Liver (tissue), 9 donors: ENCODE results near the gene RECK. TPM values are rescaled to one million over a fixed set of nuclear protein-coding genes. Genes with fewer than 3 reads are reported as not detected.

ENCODE experiments used
- DNase-seq: peaks from one replicate; pipeline ENCODE4 v3.0.0-alpha.2; 2017; ENCODE audit warnings: low spot score
- H3K27ac ChIP-seq, 2 donors: one replicate each; pipeline ENCODE4 v1.7.0; 2013; ENCODE audit warnings: inconsistent platforms in 2 of 2, low read length in 2 of 2, control low read depth in 1 of 2, low read depth in 1 of 2, mild to moderate bottlenecking in 1 of 2
- H3K27me3 ChIP-seq, 4 donors: one replicate each; pipeline versions ENCODE4 v1.6.1 to v1.7.0; 2013; ENCODE audit warnings: low read length in 3 of 4, inconsistent platforms in 1 of 4, mild to moderate bottlenecking in 1 of 4, moderate library complexity in 1 of 4; ENCODE audit not compliant: control insufficient read depth in 4 of 4, insufficient read depth in 4 of 4
- H3K36me3 ChIP-seq, 4 donors: one replicate each; pipeline versions ENCODE4 v1.6.1 to v1.7.0; 2013; ENCODE audit warnings: low read length in 3 of 4, mild to moderate bottlenecking in 3 of 4, low read depth in 1 of 4, moderate library complexity in 1 of 4; ENCODE audit not compliant: control insufficient read depth in 4 of 4, insufficient read depth in 3 of 4
- H3K4me1 ChIP-seq, 4 donors: one replicate each; pipeline versions ENCODE4 v1.6.1 to v1.7.0; 2013; ENCODE audit warnings: low read length in 3 of 4, mild to moderate bottlenecking in 3 of 4, moderate library complexity in 1 of 4; ENCODE audit not compliant: control insufficient read depth in 4 of 4, insufficient read depth in 4 of 4
- H3K4me3 ChIP-seq, 3 donors: one replicate each; pipeline versions ENCODE4 v1.6.1 to v1.7.0; 2013; ENCODE audit warnings: low read length in 3 of 3, control low read depth in 1 of 3, low read depth in 1 of 3, mild to moderate bottlenecking in 1 of 3
- H3K9ac ChIP-seq, 2 donors: one replicate each; pipeline ENCODE4 v1.7.0; 2013; ENCODE audit warnings: low read length in 2 of 2, mild to moderate bottlenecking in 2 of 2, moderate library complexity in 2 of 2, control low read depth in 1 of 2, low read depth in 1 of 2
- H3K9me3 ChIP-seq, 4 donors: one replicate each; pipeline versions ENCODE4 v1.6.1 to v1.7.0; 2013; ENCODE audit warnings: low read length in 3 of 4; ENCODE audit not compliant: control insufficient read depth in 4 of 4
- EGR1 ChIP-seq, 2 donors: IDR thresholded peaks; 2 replicates each; pipeline ENCODE4 v1.6.1; 2016 to 2018; ENCODE audit warnings: antibody characterized with exemption in 2 of 2, low read depth in 2 of 2
- FOXA1 ChIP-seq: IDR thresholded peaks from 2 replicates; pipeline ENCODE4 v1.6.1; 2016; ENCODE audit warnings: antibody characterized with exemption
- FOXA2 ChIP-seq: IDR thresholded peaks from 2 replicates; pipeline ENCODE4 v1.6.1; 2016; ENCODE audit warnings: antibody characterized with exemption
- GABPA ChIP-seq, 2 donors: IDR thresholded peaks in 1 of 2; conservative IDR thresholded peaks in 1 of 2; 2 replicates each; pipeline ENCODE4 v1.6.1; 2016; ENCODE audit warnings: antibody characterized with exemption in 2 of 2, mild to moderate bottlenecking in 1 of 2, moderate library complexity in 1 of 2
- HNF4A ChIP-seq, 2 donors: conservative IDR thresholded peaks; 2 replicates each; pipeline ENCODE4 v1.6.1; 2016; ENCODE audit warnings: antibody characterized with exemption in 2 of 2, mild to moderate bottlenecking in 2 of 2
- HNF4G ChIP-seq: IDR thresholded peaks from 2 replicates; pipeline ENCODE4 v1.6.1; 2016; ENCODE audit warnings: antibody characterized with exemption
- JUND ChIP-seq, 2 donors: IDR thresholded peaks; 2 replicates each; pipeline ENCODE4 v1.6.1; 2016; ENCODE audit warnings: antibody characterized with exemption in 2 of 2
- MAX ChIP-seq: IDR thresholded peaks from 2 replicates; pipeline ENCODE4 v1.6.1; 2016; ENCODE audit warnings: antibody characterized with exemption
- NR2F2 ChIP-seq: IDR thresholded peaks from 2 replicates; pipeline ENCODE4 v1.6.1; 2016; ENCODE audit warnings: antibody characterized with exemption
- RAD21 ChIP-seq, 2 donors: IDR thresholded peaks; 2 replicates each; pipeline ENCODE4 v1.6.1; 2016; ENCODE audit warnings: antibody characterized with exemption in 2 of 2, mild to moderate bottlenecking in 2 of 2
- RXRA ChIP-seq, 2 donors: IDR thresholded peaks; 2 replicates each; pipeline ENCODE4 v1.6.1; 2017 to 2018; ENCODE audit warnings: antibody characterized with exemption in 2 of 2, mild to moderate bottlenecking in 1 of 2
- SP1 ChIP-seq: IDR thresholded peaks from 2 replicates; pipeline ENCODE4 v1.6.1; 2018; ENCODE audit warnings: antibody characterized with exemption, mild to moderate bottlenecking
- YY1 ChIP-seq: IDR thresholded peaks from 2 replicates; pipeline ENCODE4 v1.6.1; 2016; ENCODE audit warnings: antibody characterized with exemption, mild to moderate bottlenecking
- WGBS: extraction: QIAGEN DNeasy Blood & Tissue Kit; methylation state at CpG from one replicate; pipeline ENCODE4 v1.1.7; 2013; 5-methylcytosine and 5-hydroxymethylcytosine counted together
- polyA plus RNA-seq, 2 donors: library from polyadenylated mRNA; stranded (reverse) in 1 of 2; unstranded in 1 of 2; fragments of 200-250 nt in 1 of 2; fragments of >200 nt in 1 of 2; fragmentation: Nextera tagmentation in 1 of 2; extraction: Ambion mirVana in 1 of 2; gene quantifications; one replicate each; pipeline versions ENCODE4 v1.2.1 to v1.2.3, GENCODE V29; 2013 to 2015
- total RNA-seq, 2 donors: library from RNA; depleted of rRNA; stranded (reverse); fragments of >200 nt; gene quantifications; one replicate each; pipeline ENCODE4 v1.2.3, GENCODE V29; 2014
- TF ChIP-seq, protein P1 (sequence below): IDR thresholded peaks from 2 replicates; pipeline ENCODE4 v1.6.1; 2016; ENCODE audit warnings: antibody characterized with exemption
- TF ChIP-seq, protein P2 (sequence below): IDR thresholded peaks from 2 replicates; pipeline ENCODE4 v1.6.1; 2016; ENCODE audit warnings: antibody characterized with exemption, mild to moderate bottlenecking
- TF ChIP-seq, protein P3 (sequence below): IDR thresholded peaks from 2 replicates; pipeline ENCODE4 v1.6.1; 2016; ENCODE audit warnings: antibody characterized with exemption
- TF ChIP-seq, protein P4 (sequence below): fragments of 150-350 bp; IDR thresholded peaks from 2 replicates; pipeline ENCODE4 v1.5.1; 2017; ENCODE audit warnings: improper control_type of control experiment, low read depth, low read length; ENCODE audit not compliant: missing input control
- donor health status: healthy.
- donor health status: healthy.
- donor health status: healthy.
- donor health status: healthy.
- donor health status: healthy.

Gene RECK
- total and polyA plus RNA-seq, 4 donors, result 2.1 to 3.5 (median 2.3) TPM

DNA sequence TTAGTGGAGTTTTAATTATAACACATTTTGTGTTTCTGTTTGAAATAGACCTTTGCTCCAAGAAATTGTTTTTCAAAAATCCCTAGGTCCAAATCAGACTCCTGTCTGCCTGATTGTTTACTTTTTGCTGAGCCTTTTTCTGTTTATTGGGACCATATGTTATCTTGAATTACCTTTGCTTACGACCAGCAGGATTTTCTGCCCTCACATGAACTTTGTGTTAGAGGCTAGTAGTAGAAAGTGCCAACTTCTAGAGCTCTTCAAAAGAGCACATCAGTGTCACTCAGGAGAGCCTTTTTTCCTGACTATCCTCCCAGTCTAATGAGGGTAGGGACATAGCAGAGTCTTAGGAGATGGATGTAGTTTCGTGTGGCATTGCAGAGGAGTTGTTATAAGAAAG is 10.2 kb downstream of the RECK start:
- TF ChIP-seq, protein P1, sequence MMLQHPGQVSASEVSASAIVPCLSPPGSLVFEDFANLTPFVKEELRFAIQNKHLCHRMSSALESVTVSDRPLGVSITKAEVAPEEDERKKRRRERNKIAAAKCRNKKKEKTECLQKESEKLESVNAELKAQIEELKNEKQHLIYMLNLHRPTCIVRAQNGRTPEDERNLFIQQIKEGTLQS, result no peak
- TF ChIP-seq FOXA2 (no peak), NR2F2 (no peak), GABPA (IDR thresholded peaks at IDR 0.05 in 1 of 2, conservative IDR thresholded peaks at IDR 0.05 in 1 of 2) (no peak), FOXA1 (no peak), EGR1 (IDR thresholded peaks at IDR 0.05; ENCODE audit: low read depth in 2 of 2) (no peak), HNF4A (conservative IDR thresholded peaks at IDR 0.05) (no peak), JUND (IDR thresholded peaks at IDR 0.05) (no peak), MAX (no peak), HNF4G (no peak), RXRA (IDR thresholded peaks at IDR 0.05) (no peak), YY1 (no peak), RAD21 (IDR thresholded peaks at IDR 0.05) (no peak)
- TF ChIP-seq, protein P2, sequence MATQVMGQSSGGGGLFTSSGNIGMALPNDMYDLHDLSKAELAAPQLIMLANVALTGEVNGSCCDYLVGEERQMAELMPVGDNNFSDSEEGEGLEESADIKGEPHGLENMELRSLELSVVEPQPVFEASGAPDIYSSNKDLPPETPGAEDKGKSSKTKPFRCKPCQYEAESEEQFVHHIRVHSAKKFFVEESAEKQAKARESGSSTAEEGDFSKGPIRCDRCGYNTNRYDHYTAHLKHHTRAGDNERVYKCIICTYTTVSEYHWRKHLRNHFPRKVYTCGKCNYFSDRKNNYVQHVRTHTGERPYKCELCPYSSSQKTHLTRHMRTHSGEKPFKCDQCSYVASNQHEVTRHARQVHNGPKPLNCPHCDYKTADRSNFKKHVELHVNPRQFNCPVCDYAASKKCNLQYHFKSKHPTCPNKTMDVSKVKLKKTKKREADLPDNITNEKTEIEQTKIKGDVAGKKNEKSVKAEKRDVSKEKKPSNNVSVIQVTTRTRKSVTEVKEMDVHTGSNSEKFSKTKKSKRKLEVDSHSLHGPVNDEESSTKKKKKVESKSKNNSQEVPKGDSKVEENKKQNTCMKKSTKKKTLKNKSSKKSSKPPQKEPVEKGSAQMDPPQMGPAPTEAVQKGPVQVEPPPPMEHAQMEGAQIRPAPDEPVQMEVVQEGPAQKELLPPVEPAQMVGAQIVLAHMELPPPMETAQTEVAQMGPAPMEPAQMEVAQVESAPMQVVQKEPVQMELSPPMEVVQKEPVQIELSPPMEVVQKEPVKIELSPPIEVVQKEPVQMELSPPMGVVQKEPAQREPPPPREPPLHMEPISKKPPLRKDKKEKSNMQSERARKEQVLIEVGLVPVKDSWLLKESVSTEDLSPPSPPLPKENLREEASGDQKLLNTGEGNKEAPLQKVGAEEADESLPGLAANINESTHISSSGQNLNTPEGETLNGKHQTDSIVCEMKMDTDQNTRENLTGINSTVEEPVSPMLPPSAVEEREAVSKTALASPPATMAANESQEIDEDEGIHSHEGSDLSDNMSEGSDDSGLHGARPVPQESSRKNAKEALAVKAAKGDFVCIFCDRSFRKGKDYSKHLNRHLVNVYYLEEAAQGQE, result no peak
- TF ChIP-seq, protein P3, sequence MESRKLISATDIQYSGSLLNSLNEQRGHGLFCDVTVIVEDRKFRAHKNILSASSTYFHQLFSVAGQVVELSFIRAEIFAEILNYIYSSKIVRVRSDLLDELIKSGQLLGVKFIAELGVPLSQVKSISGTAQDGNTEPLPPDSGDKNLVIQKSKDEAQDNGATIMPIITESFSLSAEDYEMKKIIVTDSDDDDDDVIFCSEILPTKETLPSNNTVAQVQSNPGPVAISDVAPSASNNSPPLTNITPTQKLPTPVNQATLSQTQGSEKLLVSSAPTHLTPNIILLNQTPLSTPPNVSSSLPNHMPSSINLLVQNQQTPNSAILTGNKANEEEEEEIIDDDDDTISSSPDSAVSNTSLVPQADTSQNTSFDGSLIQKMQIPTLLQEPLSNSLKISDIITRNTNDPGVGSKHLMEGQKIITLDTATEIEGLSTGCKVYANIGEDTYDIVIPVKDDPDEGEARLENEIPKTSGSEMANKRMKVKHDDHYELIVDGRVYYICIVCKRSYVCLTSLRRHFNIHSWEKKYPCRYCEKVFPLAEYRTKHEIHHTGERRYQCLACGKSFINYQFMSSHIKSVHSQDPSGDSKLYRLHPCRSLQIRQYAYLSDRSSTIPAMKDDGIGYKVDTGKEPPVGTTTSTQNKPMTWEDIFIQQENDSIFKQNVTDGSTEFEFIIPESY, result no peak
- TF ChIP-seq, protein P4, sequence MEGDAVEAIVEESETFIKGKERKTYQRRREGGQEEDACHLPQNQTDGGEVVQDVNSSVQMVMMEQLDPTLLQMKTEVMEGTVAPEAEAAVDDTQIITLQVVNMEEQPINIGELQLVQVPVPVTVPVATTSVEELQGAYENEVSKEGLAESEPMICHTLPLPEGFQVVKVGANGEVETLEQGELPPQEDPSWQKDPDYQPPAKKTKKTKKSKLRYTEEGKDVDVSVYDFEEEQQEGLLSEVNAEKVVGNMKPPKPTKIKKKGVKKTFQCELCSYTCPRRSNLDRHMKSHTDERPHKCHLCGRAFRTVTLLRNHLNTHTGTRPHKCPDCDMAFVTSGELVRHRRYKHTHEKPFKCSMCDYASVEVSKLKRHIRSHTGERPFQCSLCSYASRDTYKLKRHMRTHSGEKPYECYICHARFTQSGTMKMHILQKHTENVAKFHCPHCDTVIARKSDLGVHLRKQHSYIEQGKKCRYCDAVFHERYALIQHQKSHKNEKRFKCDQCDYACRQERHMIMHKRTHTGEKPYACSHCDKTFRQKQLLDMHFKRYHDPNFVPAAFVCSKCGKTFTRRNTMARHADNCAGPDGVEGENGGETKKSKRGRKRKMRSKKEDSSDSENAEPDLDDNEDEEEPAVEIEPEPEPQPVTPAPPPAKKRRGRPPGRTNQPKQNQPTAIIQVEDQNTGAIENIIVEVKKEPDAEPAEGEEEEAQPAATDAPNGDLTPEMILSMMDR, result no peak
- DNase-seq, result no peak
- no peaks in the 10 kb centered on the region for H3K9me3 ChIP-seq
- no peak overlapping the region for H3K27ac ChIP-seq
- H3K36me3 ChIP-seq, result no peaks in the 10 kb centered on the region
- no peak overlapping the region for H3K4me3 ChIP-seq
- no peaks in the 10 kb centered on the region for H3K27me3 ChIP-seq
- 8% methylated on average over 2 of the region's 2 CpGs for WGBS
- H3K4me1 ChIP-seq, result peaks cover 0 to 2% (median 0%) of the 10 kb centered on the region in 4 donors
- no peak overlapping the region for H3K9ac ChIP-seq

DNA sequence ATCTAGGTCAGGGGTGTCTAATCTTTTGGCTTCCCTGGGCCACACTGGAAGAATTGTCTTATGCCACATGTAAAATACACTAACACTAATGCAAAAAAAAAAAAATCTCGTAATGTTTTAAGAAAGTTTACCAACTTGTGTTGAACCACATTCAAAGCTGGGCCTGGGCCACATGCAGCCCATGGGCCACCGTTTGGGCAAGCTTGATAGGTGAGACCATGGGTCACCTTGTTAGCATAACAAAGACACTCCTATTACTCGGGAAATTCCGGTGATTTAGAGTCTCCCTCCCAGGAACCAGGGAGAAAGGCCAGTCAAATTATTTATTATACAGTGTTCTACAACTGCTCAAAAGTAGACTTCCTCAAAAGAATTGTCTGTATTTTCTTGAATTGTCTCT is 12.7 kb downstream of the RECK start:
- 85% methylated on average over 4 of the region's 4 CpGs for WGBS
- Histone ChIP-seq H3K4me3 (no peak overlapping the region), H3K27ac (no peak overlapping the region), H3K27me3 (no peaks in the 10 kb centered on the region), H3K9me3 (no peaks in the 10 kb centered on the region), H3K9ac (no peak overlapping the region), H3K36me3 (no peaks in the 10 kb centered on the region), H3K4me1 (peaks cover 0 to 2% (median 0%) of the 10 kb centered on the region in 4 donors)
- TF ChIP-seq HNF4A (conservative IDR thresholded peaks at IDR 0.05), result no peak
- no peak for TF ChIP-seq GABPA (IDR thresholded peaks at IDR 0.05 in 1 of 2, conservative IDR thresholded peaks at IDR 0.05 in 1 of 2)
- no peak for TF ChIP-seq SP1
- no peak for TF ChIP-seq HNF4G
- no peak for TF ChIP-seq JUND (IDR thresholded peaks at IDR 0.05)
- TF ChIP-seq, protein P2, result no peak
- no peak for TF ChIP-seq EGR1 (IDR thresholded peaks at IDR 0.05; ENCODE audit: low read depth in 2 of 2)
- TF ChIP-seq MAX, result no peak
- TF ChIP-seq YY1, result no peak
- TF ChIP-seq RXRA (IDR thresholded peaks at IDR 0.05), result no peak
- no peak for TF ChIP-seq FOXA2
- no peak for TF ChIP-seq RAD21 (IDR thresholded peaks at IDR 0.05)
- TF ChIP-seq NR2F2, result no peak
- no peak for DNase-seq
